ENCODE results near the gene HK3.

DNA sequence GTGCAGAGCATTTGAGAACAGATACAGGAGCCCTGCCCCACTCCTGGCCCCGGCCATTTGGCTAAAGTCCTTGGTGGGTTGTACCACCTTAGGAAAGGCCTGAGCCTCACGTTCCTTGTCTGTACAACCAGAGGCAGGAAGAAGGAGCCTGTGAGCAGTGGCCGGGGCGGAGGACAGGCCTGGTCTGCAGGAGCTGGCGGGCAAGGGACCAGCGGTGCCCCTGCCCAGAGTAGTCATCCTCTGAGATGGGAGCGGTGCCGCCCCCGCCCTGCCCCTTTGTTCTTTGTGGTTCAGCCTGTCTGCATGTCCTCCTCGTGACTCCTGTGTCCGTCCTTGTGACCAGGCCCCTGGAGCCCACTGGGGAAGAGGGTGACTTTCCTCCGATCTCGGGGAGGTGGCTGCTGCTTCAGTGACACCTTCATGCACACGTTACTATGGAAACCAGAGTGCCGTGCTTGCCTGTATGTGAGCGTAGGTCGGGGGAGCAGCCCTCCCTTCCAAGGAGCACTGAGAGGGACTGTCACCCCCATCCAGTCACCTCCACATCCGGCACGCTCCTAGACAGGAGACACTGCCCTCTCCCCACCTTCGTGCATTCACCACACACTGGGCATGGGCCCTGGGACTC lies 45.9 kb downstream of the HK3 start:
- TF ChIP-seq CTCF (IDR thresholded peaks at IDR 0.05): no peak
- no peak for TF ChIP-seq POLR2A (IDR thresholded peaks at IDR 0.05)

Data from prostate gland (tissue), 2 donors.